Raji (cell line): ENCODE results near the gene LPIN3.

Experiments
- POLR2A ChIP-seq: IDR thresholded peaks from 2 replicates; pipeline ENCODE4 v1.6.1; 2011; ENCODE audit warnings: low read depth, low read length, control low read depth; ENCODE audit not compliant: insufficient read depth

Gene LPIN3

GRCh38 chr20:41340327-41341055 is at the start of gene LPIN3:
Gene LPIN3, plus strand, starts transcription at chr20:41340821. Its CDS starts 4,983 bp downstream, at chr20:41345804.
- no peak for TF ChIP-seq POLR2A

GRCh38 chr20:41293269-41294037 is 47.2 kb upstream of the LPIN3 start:
- TF ChIP-seq POLR2A = no peak

- TF ChIP-seq POLR2A = no peak
These were observed 40.7 kb upstream of the LPIN3 start for GRCh38 chr20:41299899-41300298.

- no peak for TF ChIP-seq POLR2A
These were observed 40.2 kb upstream of the LPIN3 start for GRCh38 chr20:41300383-41300782.

- no peak for TF ChIP-seq POLR2A
These were observed 39.7 kb upstream of the LPIN3 start for GRCh38 chr20:41300886-41301285.

- TF ChIP-seq POLR2A = no peak
These were observed 36.6 kb upstream of the LPIN3 start for GRCh38 chr20:41304002-41304401.

GRCh38 chr20:41304424-41305079 is 36.1 kb upstream of the LPIN3 start:
- no peak for TF ChIP-seq POLR2A

- TF ChIP-seq POLR2A = no peak
These were observed 34.4 kb upstream of the LPIN3 start for GRCh38 chr20:41306061-41306727.

GRCh38 chr20:41307021-41307420 is 33.6 kb upstream of the LPIN3 start:
- TF ChIP-seq POLR2A = no peak

- no peak for TF ChIP-seq POLR2A
These were observed 32.3 kb upstream of the LPIN3 start for GRCh38 chr20:41308290-41308711.

GRCh38 chr20:41308726-41309413 is 31.8 kb upstream of the LPIN3 start:
- no peak for TF ChIP-seq POLR2A

- TF ChIP-seq POLR2A = no peak
These were observed 30.8 kb upstream of the LPIN3 start for GRCh38 chr20:41309817-41310216.

GRCh38 chr20:41314386-41314785 is 26.2 kb upstream of the LPIN3 start:
- TF ChIP-seq POLR2A = no peak

GRCh38 chr20:41316051-41316450 is 24.6 kb upstream of the LPIN3 start:
- no peak for TF ChIP-seq POLR2A

- TF ChIP-seq POLR2A = no peak
These were observed 23.7 kb upstream of the LPIN3 start for GRCh38 chr20:41316602-41317545.
